KBM-7 (cell line): ENCODE data around the gene POLR3H.
"Not testable (repeated sequence)": the region's sequence is repeated elsewhere in the genome, so short reads cannot be mapped to it uniquely, and the experiment has no call there.

Experiments used
- DNase-seq: peaks from one replicate; pipeline ENCODE4 v3.0.0-alpha.2; 2015
- in situ Hi-C: fragments of 300-500 bp; cut with MboI; formaldehyde crosslinking; loops from 2 replicates; pipeline ENCODE4 v1.14.3; 2020; ENCODE audit warnings: low sequenced_read_pairs, low pct_unique_long_range_greater_than_20kb, mixed read lengths

The POLR3H gene

DNA sequence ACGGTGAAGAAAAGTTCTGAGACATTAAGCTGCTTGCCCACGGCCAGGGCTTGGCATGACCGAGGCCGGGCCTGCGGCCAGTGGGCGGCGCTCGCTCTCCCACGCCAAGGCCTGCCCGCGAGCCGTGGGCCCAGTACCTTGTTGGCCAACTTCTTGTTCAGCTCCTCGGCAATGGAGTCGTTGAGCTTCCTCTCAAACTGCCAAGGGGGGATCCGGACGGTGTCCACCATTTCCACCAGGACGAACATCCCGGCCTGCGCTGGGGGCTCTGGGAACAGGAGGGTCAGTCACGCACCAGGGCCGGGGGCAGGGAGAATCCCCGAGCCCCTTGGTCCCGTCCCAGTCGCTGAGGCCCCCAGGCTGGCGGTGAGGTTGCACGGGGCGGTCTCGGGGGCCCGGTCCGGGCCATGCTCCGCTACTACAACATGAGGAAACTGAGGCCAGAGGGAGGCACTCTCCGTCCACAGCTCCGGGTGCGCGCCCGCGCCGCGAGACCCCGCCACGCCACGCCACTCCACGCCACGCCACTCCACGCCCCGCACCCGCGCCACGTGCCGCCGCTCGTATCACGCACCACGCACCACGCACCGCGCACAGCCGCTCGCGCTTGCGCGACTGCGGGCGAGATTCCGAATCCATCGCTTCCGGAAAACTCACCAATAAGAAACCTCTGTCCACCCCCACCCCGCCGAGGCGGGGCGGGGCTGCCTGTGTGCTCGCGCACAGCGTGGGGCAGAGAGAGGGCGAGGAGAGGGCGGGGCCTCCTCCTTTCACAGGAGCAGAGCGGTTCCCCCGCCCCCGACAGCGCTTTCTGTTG is at the start of gene POLR3H:
POLR3H (minus strand) TSS at position 617 of the 817 bp plus-strand sequence; CDS start at position 248, 369 bp downstream.
- in situ Hi-C loops: no loop called here
- DNase-seq: peak; percentile 99

GRCh38 chr22:41593336-41593960 is 49.2 kb upstream of the POLR3H start:
- in situ Hi-C loops: loop anchor here (10.0 kb wide), 1 partner anchor 59 kb away; no protein-coding TSS in a partner anchor
- not testable (repeated sequence) for DNase-seq

GRCh38 chr22:41589391-41590241 is 45.3 kb upstream of the POLR3H start, which contains the start of gene PMM1:
Gene PMM1, minus strand, starts transcription at chr22:41589840. Its CDS starts 35 bp downstream, at chr22:41589805.
- in situ Hi-C loops: loop anchor here (10.0 kb wide), 1 partner anchor 55 kb away; no protein-coding TSS in a partner anchor
- peak; percentile 100 for DNase-seq

GRCh38 chr22:41587347-41587723 is 43.1 kb upstream of the POLR3H start:
- in situ Hi-C loops: no loop called here
- DNase-seq: no peak

- in situ Hi-C loops: no loop called here
- no peak for DNase-seq
These were observed 41.6 kb upstream of the POLR3H start for GRCh38 chr22:41585898-41586297.

GRCh38 chr22:41584881-41585280 is 40.6 kb upstream of the POLR3H start:
- in situ Hi-C loops: no loop called here
- DNase-seq: no peak

- in situ Hi-C loops: no loop called here
- DNase-seq: no peak
These were observed 38.4 kb upstream of the POLR3H start for GRCh38 chr22:41582694-41583093.

GRCh38 chr22:41579997-41580355 is 35.7 kb upstream of the POLR3H start:
- no peak for DNase-seq

GRCh38 chr22:41579297-41579996 is 35.2 kb upstream of the POLR3H start:
- in situ Hi-C loops: no loop called here
- DNase-seq: no peak

More at GRCh38 chr22:41579997-41580355, 35.7 kb upstream of the POLR3H start:
- in situ Hi-C loops: no loop called here

- in situ Hi-C loops: no loop called here
- no peak for DNase-seq
These were observed 34.5 kb upstream of the POLR3H start for GRCh38 chr22:41578818-41579217.

DNA sequence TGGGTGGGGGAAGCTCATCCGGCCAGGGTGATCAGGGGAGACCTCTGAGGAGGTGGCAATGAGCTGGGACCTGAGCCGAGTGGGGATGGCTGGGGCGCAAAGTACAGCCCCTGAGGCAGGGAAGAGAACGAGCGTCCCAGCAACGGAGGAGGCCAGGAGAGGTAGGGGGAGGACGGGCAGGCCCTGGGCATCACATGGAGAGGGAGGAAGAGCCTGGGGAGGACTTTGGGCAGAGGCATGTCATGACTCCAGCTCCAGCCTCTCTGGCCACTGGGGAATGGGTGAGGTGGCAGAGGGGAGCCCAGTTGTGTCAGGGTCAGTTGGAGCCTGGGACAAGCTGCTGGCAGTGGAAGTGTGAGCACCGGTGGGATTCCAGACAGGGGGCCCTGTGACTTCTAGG is 33.8 kb upstream of the POLR3H start:
- DNase-seq: no peak
- in situ Hi-C loops: no loop called here

- in situ Hi-C loops: no loop called here
- peak; percentile 60 for DNase-seq
These were observed 32.6 kb upstream of the POLR3H start for GRCh38 chr22:41576877-41577276.

DNA sequence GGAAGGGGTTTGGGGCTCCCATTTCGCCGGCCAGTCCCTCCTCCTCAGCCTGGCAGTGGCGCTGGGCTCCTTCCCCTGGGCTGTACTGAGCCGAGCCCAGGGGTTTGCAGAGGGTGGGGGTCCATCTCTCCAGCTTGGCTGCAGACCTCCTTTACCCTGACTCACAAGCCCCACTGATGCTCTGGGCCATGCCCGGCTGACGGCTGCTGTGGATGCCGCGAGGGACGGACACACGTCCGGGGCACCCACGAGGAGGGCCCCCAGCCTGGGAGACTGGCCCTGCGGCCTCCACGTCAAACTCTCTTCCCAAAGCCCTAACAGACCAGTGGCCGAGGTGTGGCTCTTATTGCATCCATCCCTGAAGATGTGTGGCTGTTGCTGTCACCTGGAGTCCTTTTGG is 31.3 kb upstream of the POLR3H start:
- in situ Hi-C loops: no loop called here
- no peak for DNase-seq

DNA sequence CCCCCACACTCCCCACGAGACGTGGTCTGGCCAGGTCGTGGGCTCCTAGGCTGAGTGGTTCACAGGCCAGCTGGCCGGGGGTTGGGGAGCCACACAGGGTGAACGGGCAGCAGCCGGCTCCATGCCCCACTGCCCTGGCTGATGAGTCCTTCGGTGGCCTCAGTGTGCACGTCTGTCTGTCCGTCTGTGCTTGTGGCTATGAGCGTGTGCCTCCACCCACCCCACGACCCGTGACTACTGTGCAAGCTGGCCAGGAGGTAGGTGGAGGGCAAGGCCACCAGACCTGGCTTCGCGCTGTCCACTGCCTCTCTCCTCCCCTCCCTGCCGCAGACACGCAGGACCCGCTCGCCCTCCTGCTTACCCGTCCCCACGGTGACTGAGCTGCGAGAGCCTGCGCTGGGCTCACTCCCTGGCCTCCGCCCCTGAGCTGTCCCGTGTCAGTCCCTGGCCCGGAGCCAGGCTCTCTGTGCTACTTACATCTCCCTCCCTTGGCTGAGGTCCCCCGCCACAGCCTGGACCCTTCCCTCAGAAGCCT is 30.6 kb upstream of the POLR3H start:
- no peak for DNase-seq
- in situ Hi-C loops: no loop called here

- in situ Hi-C loops: no loop called here
- DNase-seq: no peak
These were observed 29.4 kb upstream of the POLR3H start for GRCh38 chr22:41573677-41574076.

DNA sequence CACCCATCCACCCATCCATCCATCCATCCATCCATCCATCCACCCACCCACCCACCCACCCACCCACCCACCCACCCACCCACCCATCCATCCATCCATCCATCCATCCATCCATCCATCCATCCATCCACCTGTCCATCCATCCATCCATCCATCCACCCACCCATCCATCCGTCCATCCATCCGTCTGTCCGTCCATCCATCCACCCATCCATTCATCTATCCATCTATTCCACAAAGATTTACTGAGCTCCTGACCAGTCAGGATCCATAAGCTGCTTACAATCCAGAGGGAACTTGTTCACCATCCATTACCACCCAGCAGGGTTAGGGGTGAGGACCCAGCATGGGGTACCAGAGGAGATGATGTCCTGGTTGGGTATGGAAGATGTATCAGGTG is 28.0 kb upstream of the POLR3H start:
- in situ Hi-C loops, DNase-seq: not testable (repeated sequence)

DNA sequence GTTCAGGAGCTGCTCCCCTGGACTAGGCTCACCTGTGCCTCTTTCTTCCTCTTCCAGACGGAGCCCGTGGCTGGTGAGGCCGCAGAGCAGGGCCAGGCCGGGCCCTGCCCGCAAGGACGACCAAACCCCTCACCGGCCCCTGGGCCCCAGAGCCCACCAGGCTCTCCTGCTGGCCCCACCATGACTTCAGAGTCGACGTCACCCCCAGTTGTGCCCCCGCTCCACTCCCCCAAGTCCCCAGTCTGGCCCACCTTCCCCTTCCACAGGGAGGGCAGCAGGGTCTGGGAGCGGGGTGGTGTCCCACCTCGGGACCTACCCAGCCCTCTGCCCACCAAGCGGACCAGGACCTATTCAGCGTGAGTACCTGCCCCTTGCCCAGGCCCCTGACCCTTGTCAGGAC is 27.5 kb upstream of the POLR3H start:
- DNase-seq: no peak
- in situ Hi-C loops: no loop called here

GRCh38 chr22:41570221-41570620 is 26.0 kb upstream of the POLR3H start:
- no peak for DNase-seq
- in situ Hi-C loops: no loop called here

DNA sequence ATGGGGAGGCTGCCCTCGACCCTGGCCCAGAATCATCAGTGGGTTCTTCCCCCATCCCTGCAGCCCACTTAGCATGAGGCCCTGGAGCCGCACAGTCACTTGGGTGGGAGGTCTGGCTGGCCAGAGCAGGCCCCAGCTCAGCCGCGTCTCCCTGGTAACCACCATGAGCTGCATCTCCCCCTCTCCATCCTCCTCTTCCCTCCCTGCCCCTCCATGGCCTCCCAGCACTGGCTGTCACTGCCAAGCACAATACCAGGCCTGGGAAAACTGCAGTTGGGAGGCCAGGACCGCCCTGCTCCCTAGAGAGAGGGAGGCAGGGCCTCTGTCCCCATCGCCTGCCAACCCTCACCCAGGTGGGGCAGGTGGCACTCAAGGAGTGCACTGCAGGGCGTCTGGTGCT is 24.5 kb upstream of the POLR3H start:
- in situ Hi-C loops: no loop called here
- no peak for DNase-seq
